ENCODE results near the gene ACVR1. TPM values are rescaled to one million over a fixed set of nuclear protein-coding genes. Genes with fewer than 3 reads are reported as not detected.

ACVR1 gene
- total and polyA plus RNA-seq, 2 of the 13 experiments (the other 11 are each of a cell fraction or from before 2014, with no cell fraction given), result 2.3 to 5.4 TPM

DNA sequence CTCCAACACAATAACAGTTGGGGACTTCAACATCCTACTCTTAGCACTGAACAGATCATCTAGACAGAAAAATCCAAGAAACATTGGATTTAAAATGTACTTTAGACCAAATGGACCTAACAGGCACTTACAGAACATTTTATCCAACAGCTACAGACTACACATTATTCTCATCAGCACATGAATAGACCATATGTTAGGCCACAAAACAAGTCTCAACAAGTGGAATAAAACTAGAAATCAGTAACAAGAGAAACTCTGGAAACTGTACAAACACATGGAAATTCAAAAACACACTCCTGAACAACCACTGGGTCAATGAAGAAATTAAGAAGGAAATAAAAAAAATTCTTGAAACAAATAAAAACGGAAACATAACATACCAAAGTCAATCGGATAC is 117.5 kb downstream of the ACVR1 start:
- Histone ChIP-seq H2AFZ (ENCODE audit: low read length) (no peak overlapping the region), H3K27me3 (ENCODE audit: control insufficient read depth in 1 of 2, insufficient read depth in 2 of 2, low read length in 2 of 2) (no peaks in the 10 kb centered on the region), H3K4me1 (ENCODE audit: insufficient read depth, low read length) (no peaks in the 10 kb centered on the region), H3K36me3 (replicated peaks in 1 of 2; ENCODE audit: control insufficient read depth in 1 of 2, insufficient read depth in 2 of 2, low read length in 2 of 2) (no peaks in the 10 kb centered on the region), H3K9ac (ENCODE audit: insufficient read depth, low read depth, low read length) (no peak overlapping the region), H3K4me2 (ENCODE audit: low read depth, low read length) (no peak overlapping the region), H3K79me2 (ENCODE audit: insufficient read depth, low read length) (no peaks in the 10 kb centered on the region), H4K20me1 (ENCODE audit: insufficient read depth, low read length) (no peaks in the 10 kb centered on the region), H3K9me3 (ENCODE audit: low read length) (peaks cover 19% of the 10 kb centered on the region), H3K27ac (ENCODE audit: extremely low read length, insufficient read depth, low read length) (no peak overlapping the region), H3K4me3 (replicated peaks in 1 of 3; ENCODE audit: insufficient read depth in 1 of 3, low read depth in 2 of 3, low read length in 3 of 3) (no peak overlapping the region)
- in situ Hi-C loops (cut with HindIII; ENCODE audit: extremely low pct_ligation_motif_present, low pct_unique_long_range_greater_than_20kb) (loop anchor here (25.0 kb wide), 1 partner anchor 271 kb away; no protein-coding TSS in a partner anchor), intact Hi-C loops (cut with micrococcal nuclease; ENCODE audit: unreplicated experiment) (no loop called here)
- ATAC-seq (no peak), FAIRE-seq (no peak), DNase-seq (ENCODE audit: low spot score) (no peak)
- BruUV-seq (replicated peaks), result no TSS peak
- 91% methylated on average over 2 of the region's 2 CpGs for WGBS (ENCODE audit: low lambda C conversion rate)
- ChIA-PET POLR2A (no interaction called here), CTCF (ENCODE audit: low intra/inter-chr PET ratio, low total read pairs) (no interaction called here)
- TF ChIP-seq SALL1 (CRISPR knock-in tag; IDR thresholded peaks at IDR 0.05), result no peak
- TF ChIP-seq, protein P1, sequence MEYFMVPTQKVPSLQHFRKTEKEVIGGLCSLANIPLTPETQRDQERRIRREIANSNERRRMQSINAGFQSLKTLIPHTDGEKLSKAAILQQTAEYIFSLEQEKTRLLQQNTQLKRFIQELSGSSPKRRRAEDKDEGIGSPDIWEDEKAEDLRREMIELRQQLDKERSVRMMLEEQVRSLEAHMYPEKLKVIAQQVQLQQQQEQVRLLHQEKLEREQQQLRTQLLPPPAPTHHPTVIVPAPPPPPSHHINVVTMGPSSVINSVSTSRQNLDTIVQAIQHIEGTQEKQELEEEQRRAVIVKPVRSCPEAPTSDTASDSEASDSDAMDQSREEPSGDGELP (IDR thresholded peaks at IDR 0.05; ENCODE audit: borderline replicate concordance, low read depth), result no peak
- TF ChIP-seq NR2F2 (IDR thresholded peaks at IDR 0.05; ENCODE audit: borderline replicate concordance, low read depth), result no peak
- TF ChIP-seq HOXD1 (CRISPR knock-in tag; IDR thresholded peaks at IDR 0.05), result no peak
- TF ChIP-seq, protein P2, sequence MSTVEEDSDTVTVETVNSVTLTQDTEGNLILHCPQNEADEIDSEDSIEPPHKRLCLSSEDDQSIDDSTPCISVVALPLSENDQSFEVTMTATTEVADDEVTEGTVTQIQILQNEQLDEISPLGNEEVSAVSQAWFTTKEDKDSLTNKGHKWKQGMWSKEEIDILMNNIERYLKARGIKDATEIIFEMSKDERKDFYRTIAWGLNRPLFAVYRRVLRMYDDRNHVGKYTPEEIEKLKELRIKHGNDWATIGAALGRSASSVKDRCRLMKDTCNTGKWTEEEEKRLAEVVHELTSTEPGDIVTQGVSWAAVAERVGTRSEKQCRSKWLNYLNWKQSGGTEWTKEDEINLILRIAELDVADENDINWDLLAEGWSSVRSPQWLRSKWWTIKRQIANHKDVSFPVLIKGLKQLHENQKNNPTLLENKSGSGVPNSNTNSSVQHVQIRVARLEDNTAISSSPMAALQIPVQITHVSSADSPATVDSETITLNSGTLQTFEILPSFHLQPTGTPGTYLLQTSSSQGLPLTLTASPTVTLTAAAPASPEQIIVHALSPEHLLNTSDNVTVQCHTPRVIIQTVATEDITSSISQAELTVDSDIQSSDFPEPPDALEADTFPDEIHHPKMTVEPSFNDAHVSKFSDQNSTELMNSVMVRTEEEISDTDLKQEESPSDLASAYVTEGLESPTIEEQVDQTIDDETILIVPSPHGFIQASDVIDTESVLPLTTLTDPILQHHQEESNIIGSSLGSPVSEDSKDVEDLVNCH (CRISPR knock-in tag; IDR thresholded peaks at IDR 0.05), result no peak
- no peak for TF ChIP-seq POLR2AphosphoS5 (IDR thresholded peaks at IDR 0.05; ENCODE audit: low read depth, low read length)
- no peak for TF ChIP-seq NFYB (CRISPR knock-in tag; IDR thresholded peaks at IDR 0.05)
- TF ChIP-seq, protein P3, sequence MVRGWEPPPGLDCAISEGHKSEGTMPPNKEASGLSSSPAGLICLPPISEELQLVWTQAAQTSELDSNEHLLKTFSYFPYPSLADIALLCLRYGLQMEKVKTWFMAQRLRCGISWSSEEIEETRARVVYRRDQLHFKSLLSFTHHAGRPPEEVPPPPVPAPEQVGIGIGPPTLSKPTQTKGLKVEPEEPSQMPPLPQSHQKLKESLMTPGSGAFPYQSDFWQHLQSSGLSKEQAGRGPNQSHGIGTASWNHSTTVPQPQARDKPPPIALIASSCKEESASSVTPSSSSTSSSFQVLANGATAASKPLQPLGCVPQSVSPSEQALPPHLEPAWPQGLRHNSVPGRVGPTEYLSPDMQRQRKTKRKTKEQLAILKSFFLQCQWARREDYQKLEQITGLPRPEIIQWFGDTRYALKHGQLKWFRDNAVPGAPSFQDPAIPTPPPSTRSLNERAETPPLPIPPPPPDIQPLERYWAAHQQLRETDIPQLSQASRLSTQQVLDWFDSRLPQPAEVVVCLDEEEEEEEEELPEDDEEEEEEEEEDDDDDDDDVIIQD (CRISPR knock-in tag; IDR thresholded peaks at IDR 0.05; ENCODE audit: low read depth), result no peak
- TF ChIP-seq, protein P4, sequence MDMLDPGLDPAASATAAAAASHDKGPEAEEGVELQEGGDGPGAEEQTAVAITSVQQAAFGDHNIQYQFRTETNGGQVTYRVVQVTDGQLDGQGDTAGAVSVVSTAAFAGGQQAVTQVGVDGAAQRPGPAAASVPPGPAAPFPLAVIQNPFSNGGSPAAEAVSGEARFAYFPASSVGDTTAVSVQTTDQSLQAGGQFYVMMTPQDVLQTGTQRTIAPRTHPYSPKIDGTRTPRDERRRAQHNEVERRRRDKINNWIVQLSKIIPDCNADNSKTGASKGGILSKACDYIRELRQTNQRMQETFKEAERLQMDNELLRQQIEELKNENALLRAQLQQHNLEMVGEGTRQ (IDR thresholded peaks at IDR 0.05; ENCODE audit: low read depth, low read length), result no peak
- TF ChIP-seq, protein P4 (CRISPR knock-in tag; IDR thresholded peaks at IDR 0.05; ENCODE audit: borderline replicate concordance), result no peak
- TF ChIP-seq ZNF672 (CRISPR knock-in tag; IDR thresholded peaks at IDR 0.05), result no peak
- no peak for TF ChIP-seq ZNF367 (CRISPR knock-in tag; IDR thresholded peaks at IDR 0.05; ENCODE audit: borderline replicate concordance)
- TF ChIP-seq, protein P5, sequence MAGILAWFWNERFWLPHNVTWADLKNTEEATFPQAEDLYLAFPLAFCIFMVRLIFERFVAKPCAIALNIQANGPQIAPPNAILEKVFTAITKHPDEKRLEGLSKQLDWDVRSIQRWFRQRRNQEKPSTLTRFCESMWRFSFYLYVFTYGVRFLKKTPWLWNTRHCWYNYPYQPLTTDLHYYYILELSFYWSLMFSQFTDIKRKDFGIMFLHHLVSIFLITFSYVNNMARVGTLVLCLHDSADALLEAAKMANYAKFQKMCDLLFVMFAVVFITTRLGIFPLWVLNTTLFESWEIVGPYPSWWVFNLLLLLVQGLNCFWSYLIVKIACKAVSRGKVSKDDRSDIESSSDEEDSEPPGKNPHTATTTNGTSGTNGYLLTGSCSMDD (CRISPR knock-in tag; IDR thresholded peaks at IDR 0.05), result no peak
- TF ChIP-seq ZNF446 (CRISPR knock-in tag; IDR thresholded peaks at IDR 0.05), result no peak
- TF ChIP-seq, protein P6, sequence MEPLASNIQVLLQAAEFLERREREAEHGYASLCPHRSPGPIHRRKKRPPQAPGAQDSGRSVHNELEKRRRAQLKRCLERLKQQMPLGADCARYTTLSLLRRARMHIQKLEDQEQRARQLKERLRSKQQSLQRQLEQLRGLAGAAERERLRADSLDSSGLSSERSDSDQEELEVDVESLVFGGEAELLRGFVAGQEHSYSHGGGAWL (CRISPR knock-in tag; IDR thresholded peaks at IDR 0.05), result no peak
- no peak for TF ChIP-seq NR3C1 (CRISPR knock-in tag; IDR thresholded peaks at IDR 0.05)
